GM12873 (cell line): Measurements from ENCODE around the gene FAHD1.

ENCODE experiments used
- CTCF ChIP-seq: IDR thresholded peaks from 2 replicates; pipeline ENCODE4 v1.5.1; 2012; ENCODE audit warnings: low read depth, mild to moderate bottlenecking, moderate library complexity, low read length, control low read depth; ENCODE audit not compliant: insufficient read depth; ENCODE audit errors: missing control alignments

Gene FAHD1

DNA sequence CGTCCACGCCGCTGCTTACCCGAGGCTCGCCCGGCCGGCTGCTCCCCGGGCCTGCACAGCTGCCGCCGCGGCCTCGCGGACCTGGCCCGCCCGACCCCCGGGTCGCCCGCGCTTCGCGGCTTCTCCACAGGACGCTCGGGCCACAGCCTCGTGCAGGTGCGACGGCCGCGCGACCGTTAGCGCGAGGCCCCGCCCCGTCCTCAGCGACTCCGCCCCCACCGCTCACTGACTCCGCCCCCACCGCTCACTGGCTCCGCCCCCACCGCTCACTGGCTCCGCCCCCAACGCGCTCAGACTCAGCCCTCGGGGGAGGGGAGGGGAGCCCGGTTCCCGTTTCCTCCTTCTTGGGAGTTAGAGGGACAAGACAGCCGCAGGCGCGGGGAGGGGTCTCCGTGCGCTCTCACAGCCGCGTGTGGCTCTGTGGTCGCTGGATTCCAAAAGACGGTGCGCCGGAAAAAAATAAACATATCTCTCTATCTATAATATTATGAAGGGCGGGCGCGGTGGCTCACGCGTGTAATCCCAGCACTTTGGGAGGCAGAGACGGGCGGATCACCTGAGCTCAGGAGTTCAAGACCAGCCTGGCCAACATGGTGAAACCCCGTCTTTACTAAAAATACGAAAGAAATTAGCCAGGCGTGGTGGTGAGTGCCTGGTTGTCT is 45.1 kb downstream of the FAHD1 start, which contains the start of gene MEIOB:
Gene MEIOB (minus strand): TSS at position 191 of the 662 bp plus-strand sequence. CDS start 3,989 bp downstream, outside the sequence.
- TF ChIP-seq CTCF = no peak

DNA sequence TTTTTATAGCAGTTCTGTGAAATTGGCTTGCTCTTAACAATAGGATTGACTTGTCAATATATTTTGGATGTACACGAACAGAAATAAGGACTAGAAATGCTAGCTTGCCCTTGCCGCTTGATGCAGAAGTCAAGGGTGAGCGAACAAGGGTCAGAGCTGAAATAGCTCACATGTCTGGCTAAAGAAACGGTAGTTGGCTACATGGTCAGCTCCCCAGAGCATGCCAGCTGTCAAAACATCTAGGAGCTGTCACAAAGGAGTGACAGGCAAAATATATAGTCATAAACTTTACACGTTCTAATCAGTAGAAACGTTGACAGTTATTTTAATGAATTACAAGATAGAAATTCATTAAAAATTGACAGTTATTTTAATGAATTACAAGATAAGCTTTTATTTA is 47.8 kb downstream of the FAHD1 start:
- no peak for TF ChIP-seq CTCF

DNA sequence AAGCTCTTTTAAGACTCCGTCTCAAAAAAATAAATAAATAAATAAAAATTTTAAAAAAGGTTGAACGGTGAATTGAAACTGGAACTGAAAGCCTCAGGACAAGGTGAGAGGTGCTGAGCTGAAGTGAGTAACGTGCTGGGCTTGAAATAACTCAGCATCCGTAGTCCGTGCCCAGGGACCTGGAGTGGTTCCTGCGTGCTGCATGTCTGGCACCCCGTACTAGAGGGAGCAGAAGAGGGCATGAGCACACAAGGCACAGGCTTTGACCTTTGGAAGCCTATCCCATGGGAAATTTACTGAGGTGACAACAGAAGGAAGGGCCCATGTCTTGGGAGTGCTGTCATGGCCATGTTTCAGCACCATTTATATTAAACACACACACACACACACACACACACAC is 49.5 kb downstream of the FAHD1 start:
- TF ChIP-seq CTCF = no peak

DNA sequence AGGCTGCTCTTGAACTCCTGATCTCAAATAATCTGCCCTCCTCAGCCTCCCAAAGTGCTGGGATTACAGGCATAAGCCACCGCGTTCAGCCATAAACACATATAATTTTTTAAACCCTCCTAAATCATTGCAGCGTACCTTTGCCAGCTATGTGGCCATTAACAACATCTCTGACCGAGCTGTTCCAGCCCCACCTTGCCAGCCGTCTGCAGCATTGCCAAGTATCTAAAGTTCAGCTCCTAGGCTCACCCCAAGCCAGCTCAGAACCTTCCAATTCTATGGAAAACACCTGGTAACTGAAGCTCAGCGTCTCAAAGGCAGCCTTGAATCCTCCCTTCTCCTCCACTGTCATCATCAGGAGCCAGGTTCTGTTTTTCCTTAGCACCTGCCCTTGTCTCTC is 50.1 kb downstream of the FAHD1 start:
- no peak for TF ChIP-seq CTCF

DNA sequence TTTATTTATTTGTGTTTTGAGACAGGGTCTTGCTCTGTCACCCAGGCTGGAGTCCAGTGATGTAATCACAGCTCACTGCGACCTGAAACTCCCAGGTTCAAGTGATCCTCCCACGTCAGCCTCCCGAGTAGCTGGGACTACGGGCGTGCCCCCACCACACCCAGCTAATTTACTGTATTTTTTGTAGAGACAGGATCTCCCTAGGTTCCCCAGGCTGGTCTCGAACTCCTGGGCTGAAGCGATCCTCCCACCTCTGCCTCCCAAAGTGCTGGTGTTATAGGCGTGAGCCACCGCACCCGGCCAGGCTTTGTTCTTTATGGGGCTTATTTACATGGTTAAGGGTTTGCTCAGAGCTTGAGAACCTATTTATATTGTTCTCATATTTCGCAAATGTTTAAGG is 50.8 kb downstream of the FAHD1 start:
- no peak for TF ChIP-seq CTCF

- no peak for TF ChIP-seq CTCF
Measured at GRCh38 chr16:1878256-1878655, 51.2 kb downstream of the FAHD1 start.
